ENCODE data around the gene BAG5. TPM values are rescaled to one million over a fixed set of nuclear protein-coding genes. Genes with fewer than 3 reads are reported as not detected.

The BAG5 gene
- total RNA-seq, 1 experiment from 2014 or later = 27.0 TPM

DNA sequence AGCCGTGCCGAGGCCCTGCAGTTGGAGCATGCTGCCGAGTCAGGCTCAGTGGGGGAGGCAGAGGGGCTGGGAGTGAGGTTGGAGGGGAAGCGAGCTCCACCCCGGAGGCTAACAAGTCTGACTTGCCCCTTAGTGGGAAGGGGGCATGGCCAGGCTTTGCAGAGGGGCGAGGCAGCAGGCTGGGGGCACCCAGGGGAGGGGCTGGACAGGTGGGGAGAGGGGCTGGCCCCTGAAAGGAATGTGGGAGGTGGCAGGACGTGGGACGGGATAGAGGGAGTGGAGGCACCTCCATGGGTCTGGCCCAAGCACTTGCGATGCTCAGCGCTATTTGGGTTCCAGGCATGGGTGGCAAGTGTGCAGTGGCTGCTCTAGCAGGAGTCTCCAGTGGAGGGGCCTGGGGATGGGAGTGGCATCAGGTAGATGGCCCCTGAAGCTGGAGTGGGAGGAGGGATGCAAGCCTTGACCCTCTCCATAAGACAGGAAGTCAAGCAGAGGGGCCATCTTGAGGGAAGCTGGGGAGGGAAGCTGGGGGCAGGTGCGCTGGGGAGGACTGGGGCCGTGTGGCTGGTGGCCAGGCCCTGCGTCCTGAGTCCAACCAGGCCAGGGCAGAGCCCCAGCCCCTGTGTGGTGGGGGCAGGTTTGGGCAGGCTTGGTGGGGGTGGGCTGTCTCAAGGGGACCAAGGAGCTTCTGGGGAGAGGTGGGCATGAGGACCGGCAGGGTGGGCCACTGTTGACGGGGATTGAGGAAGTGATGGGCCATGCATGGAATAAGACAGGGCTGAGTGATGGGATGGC lies 30.8 kb downstream of the BAG5 start:
- Histone ChIP-seq H3K9ac (ENCODE audit: low read length) (no peak overlapping the region), H3K36me3 (ENCODE audit: control insufficient read depth in 1 of 2, insufficient read depth in 2 of 2, low read length in 2 of 2) (peaks cover 0 to 17% of the 10 kb centered on the region in 2 experiments; a peak in 2 of 4 replicates), H3K9me2 (ENCODE audit: insufficient read depth) (no peaks in the 10 kb centered on the region), H2AFZ (ENCODE audit: low read depth, low read length, poor library complexity, severe bottlenecking) (no peak overlapping the region), H4K20me1 (ENCODE audit: insufficient read depth) (no peaks in the 10 kb centered on the region), H3K27ac (ENCODE audit: low read depth, low read length) (no peak overlapping the region), H3K4me3 (replicated peaks in 1 of 2; ENCODE audit: low read depth in 1 of 2, low read length in 2 of 2) (no peak overlapping the region), H3K9me3 (ENCODE audit: control insufficient read depth in 1 of 2, insufficient read depth in 1 of 2, low read depth in 1 of 2, low read length in 2 of 2) (no peaks in the 10 kb centered on the region), H3K27me3 (ENCODE audit: insufficient read depth, low read length) (no peaks in the 10 kb centered on the region), H3K4me2 (ENCODE audit: low read length) (no peak overlapping the region), H3K79me2 (ENCODE audit: insufficient read depth, low read length) (peaks cover 30% of the 10 kb centered on the region), H3K4me1 (ENCODE audit: control insufficient read depth in 1 of 2, insufficient read depth in 2 of 2, low read length in 2 of 2) (peaks cover 10 to 28% of the 10 kb centered on the region in 2 experiments; a peak in 3 of 4 replicates)
- ATAC-seq = no peak
- ChIA-PET CTCF (no interaction called here), POLR2A (no interaction called here), RAD21 (ENCODE audit: low non-redundant PET in 1 of 2, low total read pairs in 2 of 2, uncharacterized antibody in 2 of 2, unreplicated experiment in 2 of 2) (no interaction called here)
- intact Hi-C loops (cut with micrococcal nuclease) = no loop called here
- BruUV-seq (replicated peaks) = no TSS peak
- no peak for DNase-seq (ENCODE audit: low read depth, low spot score)
- no peak for TF ChIP-seq EZH2phosphoT487 (IDR thresholded peaks at IDR 0.05; ENCODE audit: borderline replicate concordance)
- TF ChIP-seq, protein P1, sequence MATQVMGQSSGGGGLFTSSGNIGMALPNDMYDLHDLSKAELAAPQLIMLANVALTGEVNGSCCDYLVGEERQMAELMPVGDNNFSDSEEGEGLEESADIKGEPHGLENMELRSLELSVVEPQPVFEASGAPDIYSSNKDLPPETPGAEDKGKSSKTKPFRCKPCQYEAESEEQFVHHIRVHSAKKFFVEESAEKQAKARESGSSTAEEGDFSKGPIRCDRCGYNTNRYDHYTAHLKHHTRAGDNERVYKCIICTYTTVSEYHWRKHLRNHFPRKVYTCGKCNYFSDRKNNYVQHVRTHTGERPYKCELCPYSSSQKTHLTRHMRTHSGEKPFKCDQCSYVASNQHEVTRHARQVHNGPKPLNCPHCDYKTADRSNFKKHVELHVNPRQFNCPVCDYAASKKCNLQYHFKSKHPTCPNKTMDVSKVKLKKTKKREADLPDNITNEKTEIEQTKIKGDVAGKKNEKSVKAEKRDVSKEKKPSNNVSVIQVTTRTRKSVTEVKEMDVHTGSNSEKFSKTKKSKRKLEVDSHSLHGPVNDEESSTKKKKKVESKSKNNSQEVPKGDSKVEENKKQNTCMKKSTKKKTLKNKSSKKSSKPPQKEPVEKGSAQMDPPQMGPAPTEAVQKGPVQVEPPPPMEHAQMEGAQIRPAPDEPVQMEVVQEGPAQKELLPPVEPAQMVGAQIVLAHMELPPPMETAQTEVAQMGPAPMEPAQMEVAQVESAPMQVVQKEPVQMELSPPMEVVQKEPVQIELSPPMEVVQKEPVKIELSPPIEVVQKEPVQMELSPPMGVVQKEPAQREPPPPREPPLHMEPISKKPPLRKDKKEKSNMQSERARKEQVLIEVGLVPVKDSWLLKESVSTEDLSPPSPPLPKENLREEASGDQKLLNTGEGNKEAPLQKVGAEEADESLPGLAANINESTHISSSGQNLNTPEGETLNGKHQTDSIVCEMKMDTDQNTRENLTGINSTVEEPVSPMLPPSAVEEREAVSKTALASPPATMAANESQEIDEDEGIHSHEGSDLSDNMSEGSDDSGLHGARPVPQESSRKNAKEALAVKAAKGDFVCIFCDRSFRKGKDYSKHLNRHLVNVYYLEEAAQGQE (IDR thresholded peaks at IDR 0.05; ENCODE audit: low read depth) = no peak

DNA sequence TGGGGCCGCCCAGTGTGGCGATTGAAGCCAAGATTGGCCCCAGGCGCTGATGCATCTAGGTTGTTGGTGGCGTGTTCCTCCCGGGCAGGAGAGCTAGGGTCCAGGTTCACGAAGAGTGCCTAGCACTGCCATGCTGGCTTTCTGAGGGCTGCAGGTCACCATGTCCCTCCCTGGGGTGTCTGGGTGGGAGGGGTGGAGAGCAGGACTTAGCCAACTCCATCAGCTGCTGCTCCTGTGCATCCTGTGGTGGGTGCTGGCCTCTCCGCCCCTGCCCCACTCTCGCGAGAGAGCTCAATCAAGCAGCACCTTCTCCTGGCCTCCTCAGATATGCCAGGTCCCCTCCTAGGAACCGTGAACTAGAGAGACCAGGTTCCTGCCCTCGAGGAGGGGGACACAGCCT lies 31.6 kb downstream of the BAG5 start:
- Histone ChIP-seq H3K4me2 (ENCODE audit: low read length) (peak overlapping the region; percentile 96), H3K4me3 (replicated peaks in 1 of 2; ENCODE audit: low read depth in 1 of 2, low read length in 2 of 2) (no peak overlapping the region), H3K36me3 (ENCODE audit: control insufficient read depth in 1 of 2, insufficient read depth in 2 of 2, low read length in 2 of 2) (peaks cover 0 to 17% of the 10 kb centered on the region in 2 experiments; a peak in 2 of 4 replicates), H4K20me1 (ENCODE audit: insufficient read depth) (no peaks in the 10 kb centered on the region), H3K27ac (ENCODE audit: low read depth, low read length) (no peak overlapping the region), H3K27me3 (ENCODE audit: insufficient read depth, low read length) (no peaks in the 10 kb centered on the region), H3K79me2 (ENCODE audit: insufficient read depth, low read length) (peaks cover 30% of the 10 kb centered on the region), H3K9me3 (ENCODE audit: control insufficient read depth in 1 of 2, insufficient read depth in 1 of 2, low read depth in 1 of 2, low read length in 2 of 2) (no peaks in the 10 kb centered on the region), H3K9me2 (ENCODE audit: insufficient read depth) (no peaks in the 10 kb centered on the region), H2AFZ (ENCODE audit: low read depth, low read length, poor library complexity, severe bottlenecking) (no peak overlapping the region), H3K9ac (ENCODE audit: low read length) (no peak overlapping the region), H3K4me1 (ENCODE audit: control insufficient read depth in 1 of 2, insufficient read depth in 2 of 2, low read length in 2 of 2) (peaks cover 10 to 28% of the 10 kb centered on the region in 2 experiments; a peak in 3 of 4 replicates)
- no peak for ATAC-seq
- no TSS peak for BruUV-seq (replicated peaks)
- intact Hi-C loops (cut with micrococcal nuclease) = no loop called here
- no peak for DNase-seq (ENCODE audit: low read depth, low spot score)
- ChIA-PET RAD21 (ENCODE audit: low non-redundant PET in 1 of 2, low total read pairs in 2 of 2, uncharacterized antibody in 2 of 2, unreplicated experiment in 2 of 2) (no interaction called here), CTCF (interaction anchor here (1.3 kb wide), 1 partner anchor 9 kb away, joined by 3 read pairs; no protein-coding TSS in a partner anchor), POLR2A (interaction anchor here (1.2 kb wide), 1 partner anchor 10 kb away, joined by 5 read pairs; no protein-coding TSS in a partner anchor)
- no peak for TF ChIP-seq ZNF274 (IDR thresholded peaks at IDR 0.05; ENCODE audit: low read depth, low read length)
- no peak for TF ChIP-seq EZH2 (IDR thresholded peaks at IDR 0.05)
- TF ChIP-seq, protein P2, sequence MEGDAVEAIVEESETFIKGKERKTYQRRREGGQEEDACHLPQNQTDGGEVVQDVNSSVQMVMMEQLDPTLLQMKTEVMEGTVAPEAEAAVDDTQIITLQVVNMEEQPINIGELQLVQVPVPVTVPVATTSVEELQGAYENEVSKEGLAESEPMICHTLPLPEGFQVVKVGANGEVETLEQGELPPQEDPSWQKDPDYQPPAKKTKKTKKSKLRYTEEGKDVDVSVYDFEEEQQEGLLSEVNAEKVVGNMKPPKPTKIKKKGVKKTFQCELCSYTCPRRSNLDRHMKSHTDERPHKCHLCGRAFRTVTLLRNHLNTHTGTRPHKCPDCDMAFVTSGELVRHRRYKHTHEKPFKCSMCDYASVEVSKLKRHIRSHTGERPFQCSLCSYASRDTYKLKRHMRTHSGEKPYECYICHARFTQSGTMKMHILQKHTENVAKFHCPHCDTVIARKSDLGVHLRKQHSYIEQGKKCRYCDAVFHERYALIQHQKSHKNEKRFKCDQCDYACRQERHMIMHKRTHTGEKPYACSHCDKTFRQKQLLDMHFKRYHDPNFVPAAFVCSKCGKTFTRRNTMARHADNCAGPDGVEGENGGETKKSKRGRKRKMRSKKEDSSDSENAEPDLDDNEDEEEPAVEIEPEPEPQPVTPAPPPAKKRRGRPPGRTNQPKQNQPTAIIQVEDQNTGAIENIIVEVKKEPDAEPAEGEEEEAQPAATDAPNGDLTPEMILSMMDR (IDR thresholded peaks at IDR 0.05 in 2 of 3, conservative IDR thresholded peaks at IDR 0.05 in 1 of 3; ENCODE audit: borderline replicate concordance in 1 of 3, insufficient read depth in 1 of 3, low read depth in 2 of 3, low read length in 2 of 3) = no peak
- TF ChIP-seq, protein P3, sequence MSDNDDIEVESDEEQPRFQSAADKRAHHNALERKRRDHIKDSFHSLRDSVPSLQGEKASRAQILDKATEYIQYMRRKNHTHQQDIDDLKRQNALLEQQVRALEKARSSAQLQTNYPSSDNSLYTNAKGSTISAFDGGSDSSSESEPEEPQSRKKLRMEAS (IDR thresholded peaks at IDR 0.05) = no peak
- no peak for TF ChIP-seq SRF (IDR thresholded peaks at IDR 0.05; ENCODE audit: low read depth)
- TF ChIP-seq ZFX (IDR thresholded peaks at IDR 0.05) = no peak
- no peak for TF ChIP-seq JUND (IDR thresholded peaks at IDR 0.05)
- no peak for TF ChIP-seq ELF1 (IDR thresholded peaks at IDR 0.05; ENCODE audit: borderline replicate concordance, low read depth)
- TF ChIP-seq CEBPB (IDR thresholded peaks at IDR 0.05; ENCODE audit: low read depth) = no peak
- TF ChIP-seq RAD21 (IDR thresholded peaks at IDR 0.05; ENCODE audit: low read depth) = no peak
